ENCODE measurements around the gene ACTR6. TPM values are rescaled to one million over a fixed set of nuclear protein-coding genes. Genes with fewer than 3 reads are reported as not detected.

Gene ACTR6
- 16.9 to 32.7 TPM (median 21.2 TPM) in 5 replicates for total RNA-seq (2022; extraction: Qiagen RNA extraction)

DNA sequence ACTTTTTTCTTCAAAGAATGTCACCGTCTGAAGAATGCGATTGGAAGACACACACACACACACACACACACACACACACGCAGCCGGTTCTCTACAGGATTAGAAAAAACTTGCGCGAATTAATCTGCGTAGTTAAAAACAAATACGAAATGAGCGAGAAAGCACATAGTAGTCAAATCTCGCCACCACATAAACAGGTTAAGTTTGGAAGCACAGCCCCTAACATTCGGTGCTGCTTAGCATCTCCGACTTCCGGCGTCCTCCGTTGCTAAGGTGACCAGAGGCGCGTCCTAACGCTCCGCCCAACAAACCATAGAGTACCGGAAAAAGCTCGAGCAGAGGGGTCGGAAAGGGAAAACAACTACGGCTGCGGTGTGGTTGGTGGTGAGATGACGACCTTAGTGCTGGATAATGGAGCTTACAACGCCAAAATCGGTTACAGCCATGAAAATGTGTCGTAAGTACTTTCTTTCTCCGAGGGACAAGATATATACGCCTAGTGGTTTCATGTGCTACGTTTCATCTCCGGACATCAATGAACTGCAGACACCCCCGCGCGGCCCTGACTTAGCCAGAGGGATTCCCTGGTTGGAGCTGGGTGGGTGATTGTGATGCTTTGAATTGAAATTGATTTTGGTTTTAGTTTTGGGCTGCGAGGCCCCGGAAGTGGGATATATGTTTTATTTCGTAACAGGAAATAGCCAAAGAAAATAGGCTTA is at the start of gene ACTR6:
TSS of gene ACTR6 (plus strand) at position 353 of the 719 bp plus-strand sequence. CDS start at position 390, 37 bp downstream.

DNA sequence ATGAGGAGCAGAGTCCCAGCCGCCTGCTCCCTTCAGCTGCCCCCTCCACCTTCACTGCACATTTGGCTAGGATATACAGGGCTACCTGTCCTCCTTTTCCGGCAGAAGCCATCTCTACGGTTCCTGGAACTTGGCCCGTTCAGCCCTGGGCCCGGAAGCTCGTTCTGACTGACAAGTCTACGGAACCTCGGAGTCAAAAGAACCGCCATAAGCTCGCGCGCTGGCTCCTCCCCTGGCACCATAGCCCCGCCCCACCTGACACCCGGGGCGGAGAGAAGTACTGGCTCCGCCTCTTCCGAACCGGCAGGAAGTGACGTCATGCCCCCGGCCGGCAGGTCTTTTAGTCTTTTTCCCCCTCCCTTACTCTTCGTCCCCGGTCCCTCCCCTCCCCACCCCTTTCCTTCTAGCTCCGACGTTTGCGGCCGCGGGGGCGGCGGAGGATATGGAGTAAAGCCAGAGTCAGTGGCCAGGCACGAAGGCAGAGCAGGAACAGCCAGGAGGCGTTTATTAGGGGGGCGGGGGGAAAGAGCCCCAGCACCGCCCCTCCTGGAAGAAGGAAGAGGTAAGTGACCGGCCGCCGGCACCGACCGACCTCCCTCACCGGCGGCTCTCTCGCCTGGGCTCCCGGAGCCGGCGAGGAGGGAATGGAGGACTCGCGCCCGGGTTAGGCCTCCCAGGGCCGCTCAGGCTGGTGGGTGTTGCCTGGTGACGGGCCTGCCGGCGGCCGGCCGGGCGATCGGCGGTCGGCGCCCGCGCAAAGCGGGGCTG is 66.4 kb downstream of the ACTR6 start, which contains the start of the genes DEPDC4 and SCYL2:
TSS of gene DEPDC4 (minus strand) at position 245 of the 768 bp plus-strand sequence. CDS start at position 242, 3 bp downstream.
TSS of gene SCYL2 (plus strand) at position 343 of the 768 bp plus-strand sequence. CDS start 15,794 bp downstream, outside the sequence.

Other genes with a start within 250 kb of the ACTR6 start
- gene ANKS1B, start 215.9 kb upstream of the ACTR6 start, total RNA-seq (2022; extraction: Qiagen RNA extraction): 0.41 to 0.71 TPM (median 0.51 TPM) in 5 replicates
- 9.1 to 13.8 TPM (median 11.4 TPM) in 5 replicates for gene BLTP3B, start 57.9 kb upstream of the ACTR6 start, total RNA-seq (2022; extraction: Qiagen RNA extraction)
- 1.1 to 1.4 TPM (median 1.2 TPM) in 5 replicates for gene DEPDC4, start 66.3 kb downstream of the ACTR6 start, total RNA-seq (2022; extraction: Qiagen RNA extraction)
- 15.8 to 20.8 TPM (median 18.5 TPM) in 5 replicates for gene SCYL2, start 66.4 kb downstream of the ACTR6 start, total RNA-seq (2022; extraction: Qiagen RNA extraction)
- 0.02 to 0.06 TPM in 2 of 5 replicates, not detected in the others for gene SLC17A8, start 156.3 kb downstream of the ACTR6 start, total RNA-seq (2022; extraction: Qiagen RNA extraction)

All from A549 treated with AZD2906 at 1 μM for 4 hours (cell line).